SK-N-MC (cell line): ENCODE results near the gene ALPL.

ENCODE experiments used
- EZH2 ChIP-seq: fragments of 200-600 bp; sonication (generic); IDR thresholded peaks from one replicate; pipeline ENCODE4 v1.6.1; 2017; ENCODE audit warnings: antibody characterized with exemption
- FOXP2 ChIP-seq: optimal IDR thresholded peaks from 2 replicates; pipeline ENCODE3; 2011; ENCODE audit warnings: mild to moderate bottlenecking, moderate library complexity; ENCODE audit not compliant: insufficient read depth; ENCODE audit errors: extremely low read length, control extremely low read depth
- POLR2AphosphoS5 ChIP-seq: IDR thresholded peaks from 2 replicates; pipeline ENCODE4 v1.6.1; 2012; ENCODE audit warnings: mild to moderate bottlenecking, low read depth, low read length, borderline replicate concordance

DNA sequence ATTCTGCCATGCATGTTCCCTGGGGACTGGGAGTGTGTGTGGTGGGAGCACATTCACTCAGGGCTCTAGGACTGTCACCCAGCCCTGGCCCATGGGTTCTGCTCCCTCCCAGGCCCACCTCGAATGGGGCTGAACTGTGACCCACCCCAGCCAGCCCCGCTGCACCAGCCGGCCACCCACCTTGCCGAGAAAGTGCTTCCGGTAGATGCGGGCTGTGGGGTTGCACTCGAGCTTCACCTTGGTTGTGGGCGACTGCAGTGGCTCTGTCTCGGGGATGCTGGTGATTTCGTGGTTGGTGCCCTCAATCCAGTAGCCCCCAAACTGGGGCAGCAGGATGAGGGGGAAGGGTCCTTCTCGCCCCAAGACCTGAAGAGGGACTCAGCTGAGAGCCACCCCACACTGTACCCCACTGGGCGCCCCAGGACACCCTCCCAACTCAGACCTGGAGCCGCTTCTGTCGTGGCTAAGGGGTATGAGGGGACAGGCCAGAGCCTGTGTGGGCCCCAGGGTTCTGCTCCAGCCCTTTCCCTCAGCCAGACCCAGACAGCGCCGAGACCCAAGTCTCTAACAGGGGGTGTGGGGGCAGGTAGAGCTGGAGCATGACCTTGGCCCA is 108.0 kb downstream of the ALPL start:
- TF ChIP-seq POLR2AphosphoS5 (no peak), EZH2 (no peak), FOXP2 (no peak)
